HepG2 (cell line): Measurements from ENCODE around the gene SIN3A. TPM values are rescaled to one million over a fixed set of nuclear protein-coding genes. Genes with fewer than 3 reads are reported as not detected.

Experiments
- ARNT ChIP-seq: fragments of 450-650 bp; IDR thresholded peaks from 2 replicates; pipeline ENCODE4 v1.6.1; 2017
- CCDC6 ChIP-seq: sonication (generic); formaldehyde crosslinking; IDR thresholded peaks from 2 replicates; pipeline ENCODE4 v1.8.1; 2022; ENCODE audit warnings: mild to moderate bottlenecking, missing genetic modification reagents, moderate library complexity
- CHD4 ChIP-seq: fragments of 200-600 bp; sonication (generic); IDR thresholded peaks from 2 replicates; pipeline ENCODE4 v1.7.0; 2017; ENCODE audit warnings: mild to moderate bottlenecking, low read length, borderline replicate concordance
- HMG20A ChIP-seq: IDR thresholded peaks from 2 replicates; pipeline ENCODE4 v1.6.1; 2016; ENCODE audit warnings: borderline replicate concordance
- HOXA7 ChIP-seq: sonication (generic); formaldehyde crosslinking; IDR thresholded peaks from 2 replicates; pipeline ENCODE4 v1.8.1; 2022; ENCODE audit warnings: mild to moderate bottlenecking, missing genetic modification reagents, moderate library complexity
- KMT2B ChIP-seq: IDR thresholded peaks from 2 replicates; pipeline ENCODE4 v1.6.1; 2016; ENCODE audit warnings: missing genetic modification reagents, missing compliant biosample characterization
- PHB2 ChIP-seq: fragments of 450-650 bp; IDR thresholded peaks from 2 replicates; pipeline ENCODE4 v1.6.1; 2018; ENCODE audit not compliant: partially characterized antibody
- RBAK ChIP-seq: sonication (generic); formaldehyde crosslinking; IDR thresholded peaks from 2 replicates; pipeline ENCODE4 v1.5.1; 2020; ENCODE audit warnings: mild to moderate bottlenecking, missing genetic modification reagents
- RCOR2 ChIP-seq: IDR thresholded peaks from 2 replicates; pipeline ENCODE4 v1.6.1; 2016; ENCODE audit warnings: missing biosample characterization, missing genetic modification reagents
- RELA ChIP-seq: sonication (generic); formaldehyde crosslinking; IDR thresholded peaks from 2 replicates; pipeline ENCODE4 v1.4.0; 2020; ENCODE audit warnings: missing genetic modification reagents
- SIN3B ChIP-seq: fragments of 150-350 bp; IDR thresholded peaks from 2 replicates; pipeline ENCODE4 v1.6.1; 2014; ENCODE audit warnings: low read length
- TRAFD1 ChIP-seq: sonication (generic); formaldehyde crosslinking; IDR thresholded peaks from 2 replicates; pipeline ENCODE4 v1.5.1; 2020; ENCODE audit warnings: missing genetic modification reagents, mild to moderate bottlenecking, borderline replicate concordance
- WIZ ChIP-seq: sonication (generic); formaldehyde crosslinking; IDR thresholded peaks from 2 replicates; pipeline ENCODE4 v1.5.1; 2020; ENCODE audit warnings: mild to moderate bottlenecking, missing genetic modification reagents
- ZBTB7B ChIP-seq: sonication (generic); formaldehyde crosslinking; IDR thresholded peaks from 2 replicates; pipeline ENCODE4 v1.4.0; 2020; ENCODE audit warnings: missing genetic modification reagents
- ZNF558 ChIP-seq: sonication (generic); formaldehyde crosslinking; IDR thresholded peaks from 2 replicates; pipeline ENCODE4 v1.9.0; 2022; ENCODE audit warnings: mild to moderate bottlenecking, missing genetic modification reagents, borderline replicate concordance
- ZNF598 ChIP-seq: sonication (generic); formaldehyde crosslinking; IDR thresholded peaks from 2 replicates; pipeline ENCODE4 v1.5.1; 2020; ENCODE audit warnings: mild to moderate bottlenecking, missing genetic modification reagents, borderline replicate concordance
- ZNF674 ChIP-seq: sonication (generic); formaldehyde crosslinking; IDR thresholded peaks from 2 replicates; pipeline ENCODE4 v1.5.0; 2020; ENCODE audit warnings: low read depth, mild to moderate bottlenecking, missing genetic modification reagents
- ZNF709 ChIP-seq: sonication (generic); formaldehyde crosslinking; IDR thresholded peaks from 2 replicates; pipeline ENCODE4 v1.5.0; 2020; ENCODE audit warnings: mild to moderate bottlenecking, missing genetic modification reagents
- polyA plus RNA-seq, 8 experiments: library from polyadenylated mRNA; depleted of rRNA in 3 of 8; stranded (reverse) in 7 of 8; unstranded in 1 of 8; fragments of >200 nt; fragmentation: Illumina TruSeq in 4 of 8; extraction: Trizol in 4 of 8; gene quantifications; 2 replicates each; pipeline versions ENCODE4 v1.2.1 to v1.2.3, GENCODE V29; 2011 to 2016; ENCODE audit warnings: low read depth in 4 of 8, missing spikeins in 1 of 8, mixed read lengths in 1 of 8; ENCODE audit not compliant: insufficient read depth in 1 of 8
- total RNA-seq, 5 experiments: library from RNA; depleted of rRNA; stranded (reverse); fragments of >200 nt; fragmentation: Illumina TruSeq; extraction: Trizol; gene quantifications; 2 replicates each; pipeline ENCODE4 v1.2.3, GENCODE V29; 2016; ENCODE audit warnings: low read depth in 1 of 5
- TF ChIP-seq, protein P1 (sequence below): sonication (generic); formaldehyde crosslinking; IDR thresholded peaks from 2 replicates; pipeline ENCODE4 v1.5.0; 2020; ENCODE audit warnings: mild to moderate bottlenecking, missing genetic modification reagents, borderline replicate concordance
- TF ChIP-seq, protein P2 (sequence below): conservative IDR thresholded peaks from 2 replicates; pipeline ENCODE4 v1.6.1; 2018; ENCODE audit warnings: missing genetic modification reagents

The SIN3A gene
- total and polyA plus RNA-seq, 2 of the 13 experiments (the other 11 are each of a cell fraction or from before 2014, with no cell fraction given): 16.1 to 28.1 TPM

GRCh38 chr15:75335705-75336355, 115.7 kb downstream of the SIN3A start, which contains the start of gene COMMD4 (continued):
- TF ChIP-seq, protein P1, sequence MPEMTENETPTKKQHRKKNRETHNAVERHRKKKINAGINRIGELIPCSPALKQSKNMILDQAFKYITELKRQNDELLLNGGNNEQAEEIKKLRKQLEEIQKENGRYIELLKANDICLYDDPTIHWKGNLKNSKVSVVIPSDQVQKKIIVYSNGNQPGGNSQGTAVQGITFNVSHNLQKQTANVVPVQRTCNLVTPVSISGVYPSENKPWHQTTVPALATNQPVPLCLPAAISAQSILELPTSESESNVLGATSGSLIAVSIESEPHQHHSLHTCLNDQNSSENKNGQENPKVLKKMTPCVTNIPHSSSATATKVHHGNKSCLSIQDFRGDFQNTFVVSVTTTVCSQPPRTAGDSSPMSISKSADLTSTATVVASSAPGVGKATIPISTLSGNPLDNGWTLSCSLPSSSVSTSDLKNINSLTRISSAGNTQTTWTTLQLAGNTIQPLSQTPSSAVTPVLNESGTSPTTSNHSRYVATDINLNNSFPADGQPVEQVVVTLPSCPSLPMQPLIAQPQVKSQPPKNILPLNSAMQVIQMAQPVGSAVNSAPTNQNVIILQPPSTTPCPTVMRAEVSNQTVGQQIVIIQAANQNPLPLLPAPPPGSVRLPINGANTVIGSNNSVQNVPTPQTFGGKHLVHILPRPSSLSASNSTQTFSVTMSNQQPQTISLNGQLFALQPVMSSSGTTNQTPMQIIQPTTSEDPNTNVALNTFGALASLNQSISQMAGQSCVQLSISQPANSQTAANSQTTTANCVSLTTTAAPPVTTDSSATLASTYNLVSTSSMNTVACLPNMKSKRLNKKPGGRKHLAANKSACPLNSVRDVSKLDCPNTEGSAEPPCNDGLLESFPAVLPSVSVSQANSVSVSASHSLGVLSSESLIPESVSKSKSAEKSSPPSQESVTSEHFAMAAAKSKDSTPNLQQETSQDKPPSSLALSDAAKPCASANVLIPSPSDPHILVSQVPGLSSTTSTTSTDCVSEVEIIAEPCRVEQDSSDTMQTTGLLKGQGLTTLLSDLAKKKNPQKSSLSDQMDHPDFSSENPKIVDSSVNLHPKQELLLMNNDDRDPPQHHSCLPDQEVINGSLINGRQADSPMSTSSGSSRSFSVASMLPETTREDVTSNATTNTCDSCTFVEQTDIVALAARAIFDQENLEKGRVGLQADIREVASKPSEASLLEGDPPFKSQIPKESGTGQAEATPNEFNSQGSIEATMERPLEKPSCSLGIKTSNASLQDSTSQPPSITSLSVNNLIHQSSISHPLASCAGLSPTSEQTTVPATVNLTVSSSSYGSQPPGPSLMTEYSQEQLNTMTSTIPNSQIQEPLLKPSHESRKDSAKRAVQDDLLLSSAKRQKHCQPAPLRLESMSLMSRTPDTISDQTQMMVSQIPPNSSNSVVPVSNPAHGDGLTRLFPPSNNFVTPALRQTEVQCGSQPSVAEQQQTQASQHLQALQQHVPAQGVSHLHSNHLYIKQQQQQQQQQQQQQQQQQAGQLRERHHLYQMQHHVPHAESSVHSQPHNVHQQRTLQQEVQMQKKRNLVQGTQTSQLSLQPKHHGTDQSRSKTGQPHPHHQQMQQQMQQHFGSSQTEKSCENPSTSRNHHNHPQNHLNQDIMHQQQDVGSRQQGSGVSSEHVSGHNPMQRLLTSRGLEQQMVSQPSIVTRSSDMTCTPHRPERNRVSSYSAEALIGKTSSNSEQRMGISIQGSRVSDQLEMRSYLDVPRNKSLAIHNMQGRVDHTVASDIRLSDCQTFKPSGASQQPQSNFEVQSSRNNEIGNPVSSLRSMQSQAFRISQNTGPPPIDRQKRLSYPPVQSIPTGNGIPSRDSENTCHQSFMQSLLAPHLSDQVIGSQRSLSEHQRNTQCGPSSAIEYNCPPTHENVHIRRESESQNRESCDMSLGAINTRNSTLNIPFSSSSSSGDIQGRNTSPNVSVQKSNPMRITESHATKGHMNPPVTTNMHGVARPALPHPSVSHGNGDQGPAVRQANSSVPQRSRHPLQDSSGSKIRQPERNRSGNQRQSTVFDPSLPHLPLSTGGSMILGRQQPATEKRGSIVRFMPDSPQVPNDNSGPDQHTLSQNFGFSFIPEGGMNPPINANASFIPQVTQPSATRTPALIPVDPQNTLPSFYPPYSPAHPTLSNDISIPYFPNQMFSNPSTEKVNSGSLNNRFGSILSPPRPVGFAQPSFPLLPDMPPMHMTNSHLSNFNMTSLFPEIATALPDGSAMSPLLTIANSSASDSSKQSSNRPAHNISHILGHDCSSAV (CRISPR knock-in tag): no peak
- peak; percentile 81; the same call in 1 of the 2 replicates for TF ChIP-seq ZNF709 (CRISPR knock-in tag)
- no peak for TF ChIP-seq WIZ (CRISPR knock-in tag)
- TF ChIP-seq TRAFD1 (CRISPR knock-in tag): no peak
- TF ChIP-seq ZNF674: no peak
- TF ChIP-seq, protein P2, sequence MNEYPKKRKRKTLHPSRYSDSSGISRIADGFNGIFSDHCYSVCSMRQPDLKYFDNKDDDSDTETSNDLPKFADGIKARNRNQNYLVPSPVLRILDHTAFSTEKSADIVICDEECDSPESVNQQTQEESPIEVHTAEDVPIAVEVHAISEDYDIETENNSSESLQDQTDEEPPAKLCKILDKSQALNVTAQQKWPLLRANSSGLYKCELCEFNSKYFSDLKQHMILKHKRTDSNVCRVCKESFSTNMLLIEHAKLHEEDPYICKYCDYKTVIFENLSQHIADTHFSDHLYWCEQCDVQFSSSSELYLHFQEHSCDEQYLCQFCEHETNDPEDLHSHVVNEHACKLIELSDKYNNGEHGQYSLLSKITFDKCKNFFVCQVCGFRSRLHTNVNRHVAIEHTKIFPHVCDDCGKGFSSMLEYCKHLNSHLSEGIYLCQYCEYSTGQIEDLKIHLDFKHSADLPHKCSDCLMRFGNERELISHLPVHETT (CRISPR knock-in tag): peak; percentile 78
- no peak for TF ChIP-seq HOXA7
- 0 out of 2 replicates have a peak, but pooled peaks have one; percentile 76 for TF ChIP-seq RELA (CRISPR knock-in tag)
- TF ChIP-seq ZNF558: peak; percentile 42; the same call in 1 of the 2 replicates
- TF ChIP-seq SIN3B: peak; percentile 91
- TF ChIP-seq RBAK (CRISPR knock-in tag): no peak
- peak; percentile 90 for TF ChIP-seq ZBTB7B (CRISPR knock-in tag)
- peak; percentile 61; the same call in 1 of the 2 replicates for TF ChIP-seq CCDC6 (CRISPR knock-in tag)
- peak; percentile 92 for TF ChIP-seq KMT2B
- TF ChIP-seq ARNT: no peak
- TF ChIP-seq RCOR2: no peak; the same call in 1 of the 2 replicates
- no peak for TF ChIP-seq HMG20A (CRISPR knock-in tag)
- TF ChIP-seq PHB2: no peak
- TF ChIP-seq ZNF598: no peak
- TF ChIP-seq CHD4: no peak
